Measurements from ENCODE around the gene LGALS4.
"Not testable (repeated sequence)": the region's sequence is repeated elsewhere in the genome, so short reads cannot be mapped to it uniquely, and the experiment has no call there.

The LGALS4 gene

GRCh38 chr19:38816131-38816750 lies 3.5 kb upstream of the LGALS4 start:
- no peak for ATAC-seq
- Mint-ChIP-seq H3K36me3 (peaks cover 52% of the 10 kb centered on the region), H3K4me3 (no peak overlapping the region), H3K27ac (peak overlapping the region; percentile 65), H3K9me3 (no peaks in the 10 kb centered on the region), H3K4me1 (peaks cover 6% of the 10 kb centered on the region)
- no peak for DNase-seq (ENCODE audit: low spot score in 2 of 2)

GRCh38 chr19:38815059-38816001 lies 2.6 kb upstream of the LGALS4 start:
- ATAC-seq: no peak

GRCh38 chr19:38813932-38814331 lies 1.2 kb upstream of the LGALS4 start:
- not testable (repeated sequence) for H3K9me3 Mint-ChIP-seq; H3K4me1 Mint-ChIP-seq; ATAC-seq; H3K4me3 Mint-ChIP-seq; DNase-seq (ENCODE audit: low spot score in 2 of 2)
- Mint-ChIP-seq H3K36me3 (peaks cover 33% of the 10 kb centered on the region), H3K27ac (peak overlapping the region; percentile 48)

More at GRCh38 chr19:38815059-38816001, 2.6 kb upstream of the LGALS4 start:
- peaks cover 43% of the 10 kb centered on the region for H3K36me3 Mint-ChIP-seq
- H3K4me3 Mint-ChIP-seq: no peak overlapping the region
- H3K4me1 Mint-ChIP-seq: no peaks in the 10 kb centered on the region
- H3K9me3 Mint-ChIP-seq: no peaks in the 10 kb centered on the region
- no peak overlapping the region for H3K27ac Mint-ChIP-seq
- no peak for DNase-seq (ENCODE audit: low spot score in 2 of 2)

- DNase-seq (ENCODE audit: low spot score in 2 of 2) (no peak), ATAC-seq (no peak)
- Mint-ChIP-seq H3K27ac (peak overlapping the region; percentile 48), H3K4me1 (no peaks in the 10 kb centered on the region), H3K36me3 (peaks cover 32% of the 10 kb centered on the region), H3K9me3 (no peaks in the 10 kb centered on the region), H3K4me3 (no peak overlapping the region)
These were observed 578 bp upstream of the LGALS4 start for GRCh38 chr19:38813323-38813722.

- no peaks in the 10 kb centered on the region for H3K9me3 Mint-ChIP-seq
- no peak overlapping the region for H3K4me3 Mint-ChIP-seq
- no peaks in the 10 kb centered on the region for H3K4me1 Mint-ChIP-seq
- no peak for DNase-seq (ENCODE audit: low spot score in 2 of 2)
- H3K36me3 Mint-ChIP-seq: peaks cover 22% of the 10 kb centered on the region
- ATAC-seq: no peak
- peak overlapping the region; percentile 29 for H3K27ac Mint-ChIP-seq
These were observed 520 bp downstream of the LGALS4 start for GRCh38 chr19:38812009-38812840.

- Mint-ChIP-seq H3K36me3 (peaks cover 2% of the 10 kb centered on the region), H3K4me3 (no peak overlapping the region), H3K27ac (no peak overlapping the region)
These were observed 3.0 kb downstream of the LGALS4 start for GRCh38 chr19:38809592-38810252.

GRCh38 chr19:38808741-38809140 lies 4.0 kb downstream of the LGALS4 start:
- peaks cover 7% of the 10 kb centered on the region for H3K4me1 Mint-ChIP-seq
- ATAC-seq: no peak
- no peak for DNase-seq (ENCODE audit: low spot score in 2 of 2)
- H3K9me3 Mint-ChIP-seq: no peaks in the 10 kb centered on the region
- no peak overlapping the region for H3K27ac Mint-ChIP-seq
- no peak overlapping the region for H3K4me3 Mint-ChIP-seq
- H3K36me3 Mint-ChIP-seq: no peaks in the 10 kb centered on the region

More at GRCh38 chr19:38809592-38810252, 3.0 kb downstream of the LGALS4 start:
- DNase-seq (ENCODE audit: low spot score in 2 of 2) (no peak), ATAC-seq (no peak)
- no peaks in the 10 kb centered on the region for H3K9me3 Mint-ChIP-seq
- peaks cover 7% of the 10 kb centered on the region for H3K4me1 Mint-ChIP-seq

GRCh38 chr19:38807374-38808098 lies 5.2 kb downstream of the LGALS4 start:
- not testable (repeated sequence) for H3K9me3 Mint-ChIP-seq; DNase-seq (ENCODE audit: low spot score in 2 of 2); H3K4me1 Mint-ChIP-seq; H3K36me3 Mint-ChIP-seq; H3K4me3 Mint-ChIP-seq; H3K27ac Mint-ChIP-seq; ATAC-seq

- H3K36me3 Mint-ChIP-seq: no peaks in the 10 kb centered on the region
- ATAC-seq: no peak
These were observed 6.4 kb downstream of the LGALS4 start for GRCh38 chr19:38806371-38806770.

GRCh38 chr19:38805180-38805579 lies 7.6 kb downstream of the LGALS4 start:
- ATAC-seq: no peak
- peak overlapping the region; percentile 87 for H3K27ac Mint-ChIP-seq
- H3K36me3 Mint-ChIP-seq: no peaks in the 10 kb centered on the region
- no peak overlapping the region for H3K4me3 Mint-ChIP-seq
- H3K9me3 Mint-ChIP-seq: no peaks in the 10 kb centered on the region
- peaks cover 7% of the 10 kb centered on the region for H3K4me1 Mint-ChIP-seq
- no peak for DNase-seq (ENCODE audit: low spot score in 2 of 2)

More at GRCh38 chr19:38806371-38806770, 6.4 kb downstream of the LGALS4 start:
- no peak overlapping the region for H3K4me3 Mint-ChIP-seq
- no peak for DNase-seq (ENCODE audit: low spot score in 2 of 2)
- peaks cover 7% of the 10 kb centered on the region for H3K4me1 Mint-ChIP-seq
- no peaks in the 10 kb centered on the region for H3K9me3 Mint-ChIP-seq
- no peak overlapping the region for H3K27ac Mint-ChIP-seq

GRCh38 chr19:38803543-38803942 lies 9.2 kb downstream of the LGALS4 start:
- ATAC-seq (no peak), DNase-seq (ENCODE audit: low spot score in 2 of 2) (no peak)
- Mint-ChIP-seq H3K4me3 (no peak overlapping the region), H3K4me1 (peaks cover 7% of the 10 kb centered on the region), H3K27ac (no peak overlapping the region), H3K36me3 (no peaks in the 10 kb centered on the region), H3K9me3 (no peaks in the 10 kb centered on the region)

- Mint-ChIP-seq H3K27ac (no peak overlapping the region), H3K4me1 (peaks cover 7% of the 10 kb centered on the region), H3K9me3 (no peaks in the 10 kb centered on the region), H3K36me3 (no peaks in the 10 kb centered on the region), H3K4me3 (no peak overlapping the region)
- no peak for DNase-seq (ENCODE audit: low spot score in 2 of 2)
- ATAC-seq: no peak
These were observed 11.2 kb downstream of the LGALS4 start for GRCh38 chr19:38801359-38802095.

- no peak overlapping the region for H3K4me3 Mint-ChIP-seq
These were observed 12.0 kb downstream of the LGALS4 start for GRCh38 chr19:38800577-38801347.

More at GRCh38 chr19:38800577-38801347, 12.0 kb downstream of the LGALS4 start:
- no peaks in the 10 kb centered on the region for H3K36me3 Mint-ChIP-seq
- ATAC-seq: no peak
- no peak overlapping the region for H3K27ac Mint-ChIP-seq
- no peak for DNase-seq (ENCODE audit: low spot score in 2 of 2)
- H3K9me3 Mint-ChIP-seq: no peaks in the 10 kb centered on the region
- H3K4me1 Mint-ChIP-seq: peaks cover 7% of the 10 kb centered on the region
